Mucosa of rectum (tissue), 2 donors: ENCODE data around the gene MTF1.

Experiments
- H3K27ac ChIP-seq, 2 donors: one replicate each; pipeline ENCODE4 v1.7.0; 2013; ENCODE audit warnings: inconsistent platforms in 2 of 2, low read depth in 2 of 2, low read length in 2 of 2
- H3K27me3 ChIP-seq, 2 donors: one replicate each; pipeline ENCODE4 v1.7.0; 2013; ENCODE audit warnings: low read length in 2 of 2; ENCODE audit not compliant: control insufficient read depth in 2 of 2, insufficient read depth in 2 of 2
- H3K36me3 ChIP-seq, 2 donors: one replicate each; pipeline ENCODE4 v1.7.0; 2013; ENCODE audit warnings: low read length in 2 of 2; ENCODE audit not compliant: control insufficient read depth in 2 of 2, insufficient read depth in 2 of 2
- H3K4me1 ChIP-seq, 2 donors: one replicate each; pipeline ENCODE4 v1.7.0; 2013; ENCODE audit warnings: low read length in 2 of 2, mild to moderate bottlenecking in 1 of 2; ENCODE audit not compliant: control insufficient read depth in 2 of 2, insufficient read depth in 2 of 2
- H3K4me3 ChIP-seq, 2 donors: one replicate each; pipeline ENCODE4 v1.7.0; 2013; ENCODE audit warnings: low read length in 2 of 2
- H3K9ac ChIP-seq, 2 donors: one replicate each; pipeline ENCODE4 v1.7.0; 2013; ENCODE audit warnings: low read length in 2 of 2, low read depth in 1 of 2, mild to moderate bottlenecking in 1 of 2
- H3K9me3 ChIP-seq, 2 donors: one replicate each; pipeline ENCODE4 v1.7.0; 2013; ENCODE audit warnings: low read length in 2 of 2; ENCODE audit not compliant: control insufficient read depth in 2 of 2
- donor health status: healthy.
- donor health status: Normal muscosa, but diverticular disease.

Gene MTF1

GRCh38 chr1:37839676-37840075, 19.7 kb downstream of the MTF1 start:
- Histone ChIP-seq H3K4me3 (no peak overlapping the region), H3K27ac (no peak overlapping the region), H3K36me3 (peaks cover 45 to 47% of the 10 kb centered on the region in 2 donors), H3K9ac (no peak overlapping the region), H3K4me1 (no peaks in the 10 kb centered on the region), H3K9me3 (no peaks in the 10 kb centered on the region), H3K27me3 (no peaks in the 10 kb centered on the region)

DNA sequence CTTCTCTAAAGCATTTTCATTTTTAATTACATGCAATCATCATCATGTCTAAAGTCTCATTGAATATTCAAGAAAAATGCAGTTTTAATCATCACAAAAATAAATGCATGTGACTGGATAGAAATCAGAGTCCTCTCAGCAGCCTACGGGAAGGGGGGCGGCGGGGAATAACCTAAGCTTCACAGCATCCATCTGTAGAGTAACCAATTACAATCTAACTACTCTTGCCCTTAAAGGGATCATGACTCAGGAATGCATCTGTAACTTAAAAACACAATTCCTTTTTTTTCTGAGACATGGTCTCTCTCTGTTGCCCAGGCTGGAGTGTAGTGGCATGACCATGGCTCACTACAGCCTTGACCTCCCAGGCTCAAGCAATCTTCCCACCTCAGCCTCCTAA, 22.6 kb downstream of the MTF1 start:
- H3K4me1 ChIP-seq, result no peaks in the 10 kb centered on the region
- H3K36me3 ChIP-seq, result peaks cover 62% of the 10 kb centered on the region in 2 donors

DNA sequence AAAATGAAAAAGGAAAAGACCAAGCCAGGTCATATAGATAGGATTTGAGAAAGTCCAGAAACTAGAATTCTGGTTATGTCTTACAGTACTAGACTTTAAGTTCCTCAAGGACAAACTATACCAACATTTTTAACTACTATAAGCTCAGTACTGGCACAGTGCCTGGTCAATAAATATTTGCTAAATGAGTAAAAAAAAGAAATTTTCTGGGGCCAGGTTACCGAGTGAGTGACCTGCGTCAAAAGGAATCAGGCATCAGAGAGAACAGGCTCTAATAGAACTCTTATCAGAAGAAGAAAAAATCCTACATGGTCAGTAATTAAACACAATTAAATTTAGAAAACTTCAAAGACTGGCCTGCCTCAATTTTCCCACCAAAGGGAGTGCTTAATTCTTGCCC, 27.6 kb downstream of the MTF1 start:
- Histone ChIP-seq H3K4me3 (no peak overlapping the region), H3K9ac (no peak overlapping the region), H3K4me1 (peaks cover 0 to 3% of the 10 kb centered on the region in 2 donors), H3K27ac (no peak overlapping the region), H3K36me3 (peaks cover 50 to 54% of the 10 kb centered on the region in 2 donors), H3K27me3 (no peaks in the 10 kb centered on the region), H3K9me3 (no peaks in the 10 kb centered on the region)

More for the DNA sequence above, 22.6 kb downstream of the MTF1 start:
- no peaks in the 10 kb centered on the region for H3K27me3 ChIP-seq
- H3K9ac ChIP-seq, result no peak overlapping the region
- no peak overlapping the region for H3K27ac ChIP-seq
- H3K4me3 ChIP-seq, result no peak overlapping the region
- no peaks in the 10 kb centered on the region for H3K9me3 ChIP-seq

GRCh38 chr1:37831109-37831508, 28.3 kb downstream of the MTF1 start:
- H3K27ac ChIP-seq, result no peak overlapping the region
- H3K4me1 ChIP-seq, result peaks cover 0 to 3% of the 10 kb centered on the region in 2 donors
- no peaks in the 10 kb centered on the region for H3K9me3 ChIP-seq
- no peak overlapping the region for H3K9ac ChIP-seq
- H3K36me3 ChIP-seq, result peaks cover 49 to 51% of the 10 kb centered on the region in 2 donors
- H3K27me3 ChIP-seq, result no peaks in the 10 kb centered on the region
- no peak overlapping the region for H3K4me3 ChIP-seq

GRCh38 chr1:37828410-37829074, 30.9 kb downstream of the MTF1 start:
- H3K4me3 ChIP-seq, result no peak overlapping the region
- H3K9me3 ChIP-seq, result no peaks in the 10 kb centered on the region
- H3K27ac ChIP-seq, result no peak overlapping the region
- no peaks in the 10 kb centered on the region for H3K27me3 ChIP-seq
- H3K9ac ChIP-seq, result no peak overlapping the region
- H3K36me3 ChIP-seq, result peaks cover 33% of the 10 kb centered on the region in 2 donors
- peaks cover 0 to 3% of the 10 kb centered on the region in 2 donors for H3K4me1 ChIP-seq

DNA sequence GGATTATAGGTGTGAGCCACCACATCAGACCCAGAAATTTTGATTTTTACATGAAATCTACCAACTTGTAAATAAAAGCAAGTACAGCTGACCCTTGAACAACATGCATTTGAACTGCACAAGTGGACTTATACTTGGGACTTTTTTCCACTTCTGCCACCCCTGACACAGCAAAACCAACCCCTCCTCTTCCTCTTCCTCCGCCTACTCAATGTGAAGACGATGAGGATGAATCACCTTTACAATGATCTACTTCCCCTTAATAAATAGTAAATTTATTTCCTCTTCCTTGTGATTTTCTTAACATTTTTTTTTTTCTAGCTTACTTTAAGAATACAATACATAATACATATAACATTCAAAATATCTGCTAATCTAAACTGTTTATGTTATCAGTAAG, 33.9 kb downstream of the MTF1 start:
- Histone ChIP-seq H3K27me3 (no peaks in the 10 kb centered on the region), H3K9ac (no peak overlapping the region), H3K36me3 (peaks cover 37% of the 10 kb centered on the region in 2 donors), H3K4me3 (no peak overlapping the region), H3K27ac (no peak overlapping the region), H3K9me3 (no peaks in the 10 kb centered on the region), H3K4me1 (peaks cover 0 to 3% of the 10 kb centered on the region in 2 donors)

DNA sequence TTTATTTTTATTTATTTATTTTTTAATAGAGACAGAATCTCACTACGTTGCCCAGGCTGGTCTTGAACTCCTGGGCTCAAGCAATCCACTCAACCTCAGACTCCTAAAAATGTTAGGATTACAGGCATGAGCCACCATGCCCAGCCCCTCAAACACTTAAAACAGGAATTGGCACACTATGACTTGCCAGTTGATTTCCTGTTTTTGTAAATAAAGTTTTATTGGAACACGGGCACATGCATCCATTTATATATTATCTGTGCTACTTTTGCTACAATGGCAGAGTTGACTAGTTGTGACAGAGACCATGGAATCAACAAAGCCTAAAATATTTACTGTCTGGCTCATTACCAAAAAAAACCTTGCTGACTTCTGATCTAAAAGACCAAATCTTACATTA, 35.4 kb downstream of the MTF1 start:
- H3K4me3 ChIP-seq, result no peak overlapping the region
- no peaks in the 10 kb centered on the region for H3K9me3 ChIP-seq
- H3K27ac ChIP-seq, result no peak overlapping the region
- H3K4me1 ChIP-seq, result peaks cover 0 to 3% of the 10 kb centered on the region in 2 donors
- no peak overlapping the region for H3K9ac ChIP-seq
- H3K27me3 ChIP-seq, result no peaks in the 10 kb centered on the region
- peaks cover 32 to 37% of the 10 kb centered on the region in 2 donors for H3K36me3 ChIP-seq

GRCh38 chr1:37822906-37823815, 36.2 kb downstream of the MTF1 start:
- H3K27me3 ChIP-seq, result no peaks in the 10 kb centered on the region
- no peaks in the 10 kb centered on the region for H3K9me3 ChIP-seq
- H3K36me3 ChIP-seq, result peaks cover 32 to 38% of the 10 kb centered on the region in 2 donors
- peaks cover 0 to 3% of the 10 kb centered on the region in 2 donors for H3K4me1 ChIP-seq
- H3K9ac ChIP-seq, result no peak overlapping the region
- no peak overlapping the region for H3K4me3 ChIP-seq
- H3K27ac ChIP-seq, result no peak overlapping the region

DNA sequence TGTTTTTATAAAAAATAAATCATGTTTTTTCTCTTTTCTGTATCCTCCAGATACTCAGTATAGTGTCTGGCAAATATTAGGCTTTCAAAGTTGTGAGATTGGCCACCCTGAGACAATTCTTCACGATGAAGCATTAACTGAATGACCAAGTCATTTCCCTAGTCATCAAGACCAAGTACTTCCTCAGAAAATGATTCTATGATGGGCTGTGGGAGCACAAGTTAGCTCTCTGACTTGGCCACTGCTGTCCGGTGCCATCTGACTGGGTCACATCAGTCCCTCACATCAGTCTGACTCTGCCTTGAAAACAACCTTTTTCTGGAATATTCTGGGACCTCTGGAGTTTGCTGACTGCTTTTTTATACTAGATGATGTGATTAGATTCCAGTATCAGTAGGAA, 37.9 kb downstream of the MTF1 start:
- Histone ChIP-seq H3K9me3 (no peaks in the 10 kb centered on the region), H3K36me3 (peaks cover 33 to 40% of the 10 kb centered on the region in 2 donors), H3K4me1 (no peaks in the 10 kb centered on the region), H3K9ac (no peak overlapping the region), H3K27ac (no peak overlapping the region), H3K4me3 (no peak overlapping the region), H3K27me3 (no peaks in the 10 kb centered on the region)

- Histone ChIP-seq H3K27me3 (no peaks in the 10 kb centered on the region), H3K4me3 (no peak overlapping the region), H3K36me3 (peaks cover 36 to 45% of the 10 kb centered on the region in 2 donors), H3K9ac (no peak overlapping the region), H3K4me1 (no peaks in the 10 kb centered on the region), H3K27ac (no peak overlapping the region), H3K9me3 (no peaks in the 10 kb centered on the region)
Measured at GRCh38 chr1:37817481-37817880, 41.9 kb downstream of the MTF1 start.
